Measurements from ENCODE around the gene PWWP2B.
A peak's percentile ranks its signal among the peaks of the same experiment; 100 is the strongest.

PWWP2B gene

DNA sequence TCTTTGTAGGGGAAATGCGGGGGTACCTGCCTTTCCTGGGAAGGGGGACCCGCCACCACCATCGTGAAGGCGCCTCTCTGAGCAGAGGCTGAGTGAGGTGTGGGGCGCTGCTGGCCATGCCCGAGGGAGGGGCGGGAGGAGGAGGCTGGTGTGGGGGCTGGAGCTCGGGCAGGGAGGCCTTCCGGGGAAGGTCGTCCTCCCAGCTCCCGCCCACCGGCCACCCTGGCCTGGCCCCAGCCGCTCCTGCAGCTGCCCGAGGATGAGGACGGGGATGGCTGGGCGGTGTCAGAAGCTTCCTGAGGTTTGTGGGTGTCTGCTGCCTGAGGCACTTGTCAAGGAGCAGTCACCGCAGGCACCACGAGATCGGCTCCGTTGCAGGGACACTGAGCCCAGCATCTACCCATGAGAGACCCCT is 11.4 kb downstream of the PWWP2B start:
- no peak for DNase-seq
- H3K9me3 ChIP-seq (ENCODE audit: severe bottlenecking) = no peaks in the 10 kb centered on the region
- H3K36me3 ChIP-seq = peaks cover 43% of the 10 kb centered on the region
- peak overlapping the region; percentile 70 for H3K27ac ChIP-seq
- TF ChIP-seq CTCF (IDR thresholded peaks at IDR 0.05; ENCODE audit: low read depth, low read length) = no peak
- no peak overlapping the region for H3K4me3 ChIP-seq (ENCODE audit: low read depth, low read length)
- no peaks in the 10 kb centered on the region for H3K27me3 ChIP-seq (ENCODE audit: insufficient read depth, low read depth, severe bottlenecking)

- Histone ChIP-seq H3K4me3 (ENCODE audit: low read depth, low read length) (no peak overlapping the region), H3K27me3 (ENCODE audit: insufficient read depth, low read depth, severe bottlenecking) (no peaks in the 10 kb centered on the region), H3K36me3 (peaks cover 42% of the 10 kb centered on the region), H3K9me3 (ENCODE audit: severe bottlenecking) (no peaks in the 10 kb centered on the region), H3K27ac (peak overlapping the region; percentile 70)
- DNase-seq = no peak
- no peak for TF ChIP-seq CTCF (IDR thresholded peaks at IDR 0.05; ENCODE audit: low read depth, low read length)
Observed at GRCh38 chr10:132408823-132409666, 12.0 kb downstream of the PWWP2B start.

GRCh38 chr10:132409667-132410028 is 12.6 kb downstream of the PWWP2B start:
- Histone ChIP-seq H3K4me3 (ENCODE audit: low read depth, low read length) (no peak overlapping the region), H3K27me3 (ENCODE audit: insufficient read depth, low read depth, severe bottlenecking) (no peaks in the 10 kb centered on the region), H3K27ac (no peak overlapping the region), H3K9me3 (ENCODE audit: severe bottlenecking) (no peaks in the 10 kb centered on the region), H3K36me3 (peaks cover 40% of the 10 kb centered on the region)
- no peak for TF ChIP-seq CTCF (IDR thresholded peaks at IDR 0.05; ENCODE audit: low read depth, low read length)
- no peak for DNase-seq

DNA sequence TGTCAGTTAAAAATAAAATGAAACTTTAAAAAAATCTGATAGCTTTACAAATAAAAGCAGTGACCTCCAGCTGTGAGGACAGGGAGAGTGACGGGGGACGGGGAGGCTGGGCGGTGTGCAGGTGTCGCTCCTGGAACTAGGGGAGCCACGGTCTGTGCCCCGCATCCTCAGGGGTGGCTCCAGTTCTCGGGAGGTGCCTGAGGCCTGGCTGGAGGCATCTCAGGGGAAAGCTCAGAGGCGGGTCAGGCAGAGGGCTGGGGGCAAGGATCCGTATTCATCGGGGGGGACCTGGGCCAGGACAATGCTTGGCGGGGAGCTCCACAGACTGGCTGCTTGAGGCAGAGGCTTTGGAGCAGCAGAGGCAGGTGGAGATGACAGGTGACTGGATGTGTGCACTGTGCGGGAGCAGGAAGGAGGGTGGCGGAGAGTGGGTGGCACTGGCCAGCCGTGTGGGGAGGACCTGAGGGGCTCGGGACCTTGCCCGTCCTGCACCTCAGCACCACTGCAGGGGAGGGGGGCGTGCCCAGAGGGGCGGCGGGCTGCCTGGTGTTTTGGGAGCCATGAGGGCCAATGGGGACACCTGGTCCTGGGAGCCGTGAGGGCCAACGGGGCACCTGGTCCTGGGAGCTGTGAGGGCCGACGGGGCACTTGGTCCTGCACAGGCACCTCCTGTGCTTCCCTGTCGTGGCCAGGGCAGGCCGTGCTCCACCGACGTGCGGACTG is 13.2 kb downstream of the PWWP2B start:
- Histone ChIP-seq H3K27ac (peak overlapping the region; percentile 93), H3K9me3 (ENCODE audit: severe bottlenecking) (no peaks in the 10 kb centered on the region), H3K27me3 (ENCODE audit: insufficient read depth, low read depth, severe bottlenecking) (no peaks in the 10 kb centered on the region), H3K36me3 (peaks cover 39% of the 10 kb centered on the region), H3K4me3 (ENCODE audit: low read depth, low read length) (no peak overlapping the region)
- DNase-seq = no peak
- TF ChIP-seq CTCF (IDR thresholded peaks at IDR 0.05; ENCODE audit: low read depth, low read length) = no peak

DNA sequence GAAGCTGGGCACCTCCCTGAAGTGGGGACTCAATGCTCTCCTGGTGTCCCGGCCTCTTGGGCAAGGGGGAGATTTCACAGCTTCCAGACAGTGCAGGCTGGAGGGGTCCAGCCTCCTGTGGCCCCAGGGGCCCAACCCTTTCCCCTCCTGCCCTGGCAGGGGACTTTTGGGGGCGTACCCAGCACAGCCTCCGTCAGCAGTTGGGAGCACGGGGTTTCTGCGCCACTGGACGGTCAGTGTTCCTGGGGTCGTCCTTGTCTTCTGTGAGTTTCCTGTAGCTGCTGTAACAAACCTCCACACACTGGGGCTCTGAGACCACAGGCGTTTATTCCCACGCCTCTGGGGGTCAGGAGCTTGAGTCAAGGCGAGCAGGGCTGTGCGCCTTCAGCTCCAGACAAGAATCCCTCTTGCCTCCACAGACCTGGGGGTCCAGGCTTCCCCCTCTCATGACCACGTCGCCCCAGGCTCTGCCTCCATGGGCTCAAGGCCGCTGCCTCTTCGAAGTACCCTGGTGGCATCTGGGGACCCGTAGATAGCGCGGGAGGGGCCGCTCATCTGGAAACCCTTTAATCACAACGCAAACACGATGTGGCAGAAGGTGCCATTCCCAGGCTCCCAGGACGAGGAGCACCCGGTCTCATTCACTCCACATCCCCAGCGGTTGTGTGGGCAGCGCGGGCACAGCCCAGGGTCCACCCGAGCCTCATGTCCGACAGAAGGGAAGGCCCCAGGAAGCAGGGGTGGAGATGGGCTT is 14.0 kb downstream of the PWWP2B start:
- no peak for DNase-seq
- Histone ChIP-seq H3K27me3 (ENCODE audit: insufficient read depth, low read depth, severe bottlenecking) (no peaks in the 10 kb centered on the region), H3K36me3 (peaks cover 34% of the 10 kb centered on the region), H3K27ac (peak overlapping the region; percentile 93), H3K4me3 (ENCODE audit: low read depth, low read length) (no peak overlapping the region), H3K9me3 (ENCODE audit: severe bottlenecking) (no peaks in the 10 kb centered on the region)
- no peak for TF ChIP-seq CTCF (IDR thresholded peaks at IDR 0.05; ENCODE audit: low read depth, low read length)

Measured in WERI-Rb-1 (cell line).